GM19438 (cell line): Measurements from ENCODE around the gene ZNF200.
"Not testable (repeated sequence)": the region's sequence is repeated elsewhere in the genome, so short reads cannot be mapped to it uniquely, and the experiment has no call there.

ENCODE experiments used
- ATAC-seq: cut with Tn5 transposase; IDR thresholded peaks from one replicate; pipeline ENCODE4 v1.9.1; 2021; ENCODE audit warnings: low read depth; ENCODE audit not compliant: unreplicated experiment

Gene ZNF200, protein sequence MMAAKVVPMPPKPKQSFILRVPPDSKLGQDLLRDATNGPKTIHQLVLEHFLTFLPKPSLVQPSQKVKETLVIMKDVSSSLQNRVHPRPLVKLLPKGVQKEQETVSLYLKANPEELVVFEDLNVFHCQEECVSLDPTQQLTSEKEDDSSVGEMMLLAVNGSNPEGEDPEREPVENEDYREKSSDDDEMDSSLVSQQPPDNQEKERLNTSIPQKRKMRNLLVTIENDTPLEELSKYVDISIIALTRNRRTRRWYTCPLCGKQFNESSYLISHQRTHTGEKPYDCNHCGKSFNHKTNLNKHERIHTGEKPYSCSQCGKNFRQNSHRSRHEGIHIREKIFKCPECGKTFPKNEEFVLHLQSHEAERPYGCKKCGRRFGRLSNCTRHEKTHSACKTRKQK

DNA sequence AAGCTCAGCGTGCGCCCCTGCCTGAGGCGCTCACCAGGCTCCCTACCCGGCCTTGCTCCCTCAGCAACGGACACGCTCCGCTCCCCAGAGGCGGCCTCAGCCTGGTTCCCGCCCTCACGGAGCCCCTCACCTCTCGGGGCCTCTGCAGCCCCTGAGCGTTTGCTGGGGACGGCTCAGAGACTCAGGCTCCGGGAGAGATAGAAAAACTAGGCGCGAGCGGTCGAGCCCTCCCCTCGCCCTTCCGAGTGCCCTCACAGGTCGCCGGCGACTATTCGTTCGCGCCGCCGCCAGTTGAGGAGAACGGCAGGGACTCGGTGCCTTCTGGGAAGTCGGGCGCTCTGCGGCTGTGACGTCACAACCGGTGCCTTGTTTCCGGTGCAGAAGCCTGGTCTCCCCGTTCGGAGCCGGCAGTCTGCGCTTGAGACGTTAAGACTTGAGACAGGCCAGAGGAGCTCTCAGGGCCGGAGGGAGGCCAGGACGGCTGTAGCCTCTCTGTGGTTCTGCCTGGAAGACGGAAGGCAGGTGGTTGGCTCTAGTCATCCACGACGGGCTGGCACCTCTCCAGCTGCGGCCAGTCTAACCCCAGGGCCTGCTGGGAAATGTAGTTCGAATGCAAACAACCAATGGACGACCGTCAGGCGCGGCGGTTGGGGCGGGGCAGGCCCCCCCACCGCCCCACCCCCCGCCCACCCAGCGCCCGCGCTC lies at the start of gene ZNF200:
TSS of gene ZNF200 (minus strand) at position 302 of the 705 bp plus-strand sequence. CDS start 1,403 bp downstream, outside the sequence.
- ATAC-seq, result peak; percentile 97

DNA sequence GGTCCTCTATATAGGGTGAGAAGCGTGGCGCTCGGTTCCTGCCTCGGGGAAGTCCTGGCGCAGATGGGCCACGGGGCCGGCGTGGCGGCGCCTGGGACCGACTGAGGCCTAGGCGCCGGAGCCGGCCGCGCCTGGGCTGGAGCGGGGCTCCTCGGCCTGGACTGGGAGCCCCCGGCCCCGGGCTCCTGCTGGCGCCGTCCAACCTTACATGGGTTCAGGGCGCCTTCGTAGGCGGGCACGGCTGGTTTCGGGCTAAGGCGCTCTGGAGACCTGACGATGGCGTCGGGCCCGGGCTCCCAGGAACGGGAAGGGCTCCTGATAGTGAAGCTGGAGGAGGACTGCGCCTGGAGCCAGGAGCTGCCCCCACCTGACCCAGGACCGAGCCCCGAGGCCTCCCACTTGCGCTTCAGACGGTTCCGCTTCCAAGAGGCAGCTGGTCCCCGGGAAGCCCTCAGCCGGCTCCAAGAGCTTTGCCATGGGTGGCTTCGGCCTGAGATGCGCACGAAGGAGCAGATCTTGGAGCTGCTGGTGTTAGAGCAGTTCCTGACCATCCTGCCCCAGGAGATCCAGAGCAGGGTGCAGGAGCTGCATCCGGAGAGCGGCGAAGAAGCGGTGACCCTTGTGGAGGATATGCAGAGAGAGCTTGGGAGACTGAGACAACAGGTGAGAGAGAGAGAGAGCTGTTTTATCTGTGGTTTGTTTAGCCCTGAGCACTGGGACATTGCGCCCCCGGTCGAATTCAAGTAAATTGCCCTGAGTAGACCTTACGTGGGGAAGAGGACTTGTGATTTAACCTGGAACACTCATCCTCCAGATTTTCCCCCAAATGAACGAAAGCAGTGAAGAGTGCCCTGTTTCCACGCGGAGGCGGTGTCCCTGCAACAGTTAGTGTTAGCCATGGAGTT lies 48.8 kb upstream of the ZNF200 start:
- ATAC-seq, result no peak

DNA sequence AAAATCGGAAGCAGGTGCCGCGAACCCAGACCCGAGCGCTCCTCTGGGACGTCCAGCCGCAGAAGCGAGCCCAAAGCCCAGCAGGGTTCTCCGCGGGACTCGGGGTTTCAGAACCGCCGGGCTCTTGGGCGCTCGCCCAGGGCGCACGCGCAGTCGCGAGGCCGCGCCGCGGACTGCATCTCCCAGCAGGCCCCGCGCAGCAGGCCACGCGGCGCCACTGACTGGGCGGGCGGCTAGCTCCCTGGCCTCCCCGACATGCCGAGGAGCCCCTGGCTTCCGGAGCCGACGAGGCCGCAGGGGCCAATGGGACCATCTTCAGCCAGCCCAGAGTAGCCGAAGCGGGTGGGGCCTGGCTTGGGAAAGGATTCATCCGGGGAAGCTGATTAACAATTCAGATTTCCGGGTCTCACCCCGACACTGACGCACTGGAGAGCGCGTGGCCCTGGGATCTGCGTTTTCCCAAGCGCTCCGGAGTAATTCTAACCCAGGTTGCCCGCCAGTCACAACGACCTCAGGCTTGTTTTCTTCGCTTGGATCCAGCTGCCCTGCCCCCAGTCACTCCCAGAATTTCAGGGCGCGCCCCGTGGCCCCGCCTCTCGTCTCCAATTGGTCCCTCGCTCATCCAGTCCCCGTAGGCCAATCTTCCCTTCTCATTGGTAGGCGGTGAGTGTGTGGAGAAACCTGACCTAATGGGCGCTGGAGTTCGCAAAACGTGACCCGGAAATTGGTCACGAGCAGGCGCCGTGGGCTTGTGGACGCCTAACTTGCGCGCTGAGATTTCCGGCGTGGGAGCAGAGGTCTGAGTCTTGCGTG lies 48.0 kb upstream of the ZNF200 start, which contains the start of gene ZNF263:
TSS of gene ZNF263 (plus strand) at position 762 of the 813 bp plus-strand sequence. CDS start 328 bp downstream, outside the sequence.
- peak; percentile 76 for ATAC-seq

DNA sequence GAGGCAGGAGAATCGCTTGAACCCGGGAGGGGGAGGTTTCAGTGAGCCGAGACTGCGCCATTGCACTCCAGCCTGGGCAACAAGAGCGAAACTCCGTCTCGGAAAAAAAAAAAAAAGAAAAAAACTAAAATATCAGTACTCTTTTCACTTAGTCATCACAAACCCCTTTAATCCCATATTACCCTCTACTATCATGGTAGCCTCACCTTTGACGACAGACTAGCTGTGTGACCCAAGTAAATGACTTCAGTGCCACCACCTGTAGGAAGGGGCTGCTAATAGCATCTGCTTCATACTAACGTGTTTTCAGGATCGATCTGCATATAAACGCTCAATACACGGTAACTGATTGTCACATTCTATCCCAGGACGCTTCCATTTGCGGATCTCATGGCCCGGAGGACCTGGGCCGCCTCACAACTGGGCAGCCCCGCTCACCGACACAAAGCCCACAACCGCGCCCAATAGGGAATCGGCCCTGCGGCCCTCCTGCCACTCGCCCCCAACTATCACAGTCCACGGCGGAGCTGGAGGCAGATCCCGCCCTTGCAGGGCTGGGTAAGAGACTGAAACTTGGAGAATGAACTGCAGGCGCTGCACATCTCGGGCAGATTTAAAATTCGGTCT lies 47.3 kb upstream of the ZNF200 start:
- peak; percentile 21 for ATAC-seq

DNA sequence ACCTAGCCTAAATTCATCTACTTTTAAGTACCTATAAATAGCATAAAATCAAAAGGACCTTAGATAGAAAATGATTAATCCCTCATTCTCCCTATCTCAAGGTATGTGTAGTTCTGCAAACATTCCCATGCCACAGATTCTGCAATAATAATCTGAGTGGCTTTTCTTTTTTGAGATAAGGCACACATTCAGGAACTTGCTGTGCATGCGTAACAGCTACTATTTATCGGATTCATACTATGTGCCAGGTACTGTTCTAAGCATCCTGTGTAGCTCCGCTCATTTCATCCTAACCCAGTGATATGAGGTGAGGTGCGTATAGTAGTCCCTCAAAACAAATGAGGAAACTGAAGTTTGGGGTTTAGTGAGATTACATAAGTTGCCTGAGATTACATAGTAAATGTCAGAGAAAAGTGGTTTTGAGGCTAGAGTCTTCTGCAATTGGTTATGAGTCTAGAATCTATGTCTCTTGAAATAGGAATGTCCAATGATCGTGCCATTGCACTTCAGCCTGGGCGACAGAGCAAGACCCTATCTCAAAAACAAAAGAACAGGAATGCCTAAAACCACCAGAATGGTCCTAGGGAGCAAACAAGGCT lies 46.4 kb upstream of the ZNF200 start:
- ATAC-seq, result no peak

DNA sequence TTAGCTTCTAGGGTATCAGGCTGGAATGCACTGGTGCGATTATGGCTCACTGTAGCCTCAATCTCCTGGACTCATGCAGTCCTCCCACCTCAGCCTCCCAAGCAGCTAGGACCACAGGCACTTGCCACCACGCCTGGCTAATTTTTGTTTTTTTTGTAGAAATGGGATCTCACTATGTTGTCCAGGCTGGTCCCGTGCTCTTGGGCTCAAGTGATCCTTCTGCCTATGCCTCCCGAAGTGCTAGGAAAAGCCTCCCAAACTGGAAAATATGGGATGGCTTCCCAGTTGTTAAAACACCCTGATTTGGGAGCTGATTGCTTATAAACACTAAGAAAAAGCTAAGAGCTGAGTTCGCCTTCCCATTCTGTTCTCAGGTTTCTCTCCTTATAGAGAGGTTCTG lies 41.7 kb upstream of the ZNF200 start:
- no peak for ATAC-seq

DNA sequence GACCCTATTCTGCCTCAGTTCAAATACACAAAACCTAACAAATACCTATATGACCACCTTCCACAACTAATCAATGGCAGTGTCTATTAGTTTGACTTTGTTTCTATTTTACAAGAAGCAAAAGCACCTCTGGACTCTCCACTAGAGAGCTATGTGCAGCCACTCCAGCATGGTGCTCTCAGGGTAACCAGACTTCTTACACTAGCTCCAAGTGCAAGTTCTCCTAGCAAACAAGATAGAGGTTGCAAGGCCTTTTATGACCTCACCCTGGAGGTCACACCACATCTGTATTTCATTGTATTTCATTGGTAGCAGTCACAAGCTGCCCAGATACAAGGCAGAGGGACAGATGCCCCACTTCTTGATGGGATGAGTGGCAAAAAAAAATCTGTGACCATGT lies 40.0 kb upstream of the ZNF200 start:
- no peak for ATAC-seq

DNA sequence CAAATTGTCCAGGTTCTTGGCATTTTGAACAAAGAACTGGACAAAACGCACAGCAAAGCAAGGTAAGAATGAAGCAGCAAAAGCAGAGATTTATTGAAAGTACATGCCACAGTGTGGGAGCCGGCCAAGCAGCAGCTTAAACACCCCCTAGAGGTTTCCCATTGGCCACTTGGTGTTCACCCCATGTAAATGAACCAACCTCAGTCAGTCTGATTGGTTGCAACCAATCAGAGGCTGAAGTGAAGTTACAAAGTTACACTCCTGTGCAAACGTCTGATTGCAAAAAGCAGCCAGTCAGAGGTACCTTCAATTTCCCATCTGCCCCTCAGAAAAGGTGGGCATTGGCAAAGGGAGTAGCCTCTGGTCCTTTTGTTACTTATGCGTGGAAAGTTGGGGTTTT lies 39.5 kb upstream of the ZNF200 start:
- ATAC-seq, result no peak

DNA sequence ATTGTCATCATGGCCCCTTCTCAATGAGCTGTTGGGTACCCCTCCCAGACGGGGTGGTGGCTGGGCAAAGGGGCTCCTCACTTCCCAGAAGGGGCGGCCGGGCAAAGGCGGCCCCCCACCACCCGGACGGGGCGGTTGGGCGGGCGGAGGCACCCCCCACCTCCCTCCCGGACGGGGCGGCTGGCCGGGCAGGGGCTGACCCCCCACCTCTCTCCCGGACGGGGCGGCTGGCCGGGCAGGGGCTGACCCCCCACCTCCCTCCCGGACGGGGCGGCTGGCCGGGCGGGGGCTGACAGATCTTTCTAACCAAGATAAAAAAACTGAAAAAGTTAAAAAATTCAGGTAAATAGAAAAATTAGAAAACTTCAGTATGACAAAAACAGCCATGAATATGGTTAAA lies 36.3 kb upstream of the ZNF200 start:
- not testable (repeated sequence) for ATAC-seq

DNA sequence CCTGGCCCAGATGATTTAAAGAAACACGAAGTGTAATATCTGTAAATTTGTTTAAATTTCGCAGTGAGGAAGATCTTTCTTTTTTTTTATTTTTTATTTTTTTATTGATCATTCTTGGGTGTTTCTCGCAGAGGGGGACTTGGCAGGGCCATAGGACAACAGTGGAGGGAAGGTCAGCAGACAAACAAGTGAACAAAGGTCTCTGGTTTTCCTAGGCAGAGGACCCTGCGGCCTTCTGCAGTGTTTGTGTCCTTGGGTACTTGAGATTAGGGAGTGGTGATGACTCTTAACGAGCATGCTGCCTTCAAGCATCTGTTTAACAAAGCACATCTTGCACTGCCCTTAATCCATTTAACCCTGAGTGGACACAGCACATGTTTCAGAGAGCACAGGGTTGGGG lies 35.8 kb upstream of the ZNF200 start:
- not testable (repeated sequence) for ATAC-seq

DNA sequence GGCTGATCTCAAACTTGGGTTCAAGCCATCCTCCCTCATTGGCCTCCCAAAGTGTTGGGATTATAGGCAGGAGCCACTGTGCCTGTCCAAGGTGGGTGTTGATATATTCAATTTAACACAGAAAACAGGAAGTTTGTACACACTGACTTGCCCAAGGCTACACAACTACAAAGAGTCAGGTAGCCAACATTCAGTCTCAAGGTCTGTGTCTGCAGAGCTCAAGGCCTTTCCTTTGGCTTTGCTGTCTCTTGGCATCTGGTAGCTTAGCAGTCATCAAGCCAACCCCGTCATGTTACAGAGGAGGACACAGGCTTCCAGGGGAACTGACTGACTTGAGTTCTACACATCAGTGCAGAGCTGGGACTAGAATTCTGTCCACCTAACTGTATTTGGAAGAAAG lies 33.3 kb upstream of the ZNF200 start:
- no peak for ATAC-seq

DNA sequence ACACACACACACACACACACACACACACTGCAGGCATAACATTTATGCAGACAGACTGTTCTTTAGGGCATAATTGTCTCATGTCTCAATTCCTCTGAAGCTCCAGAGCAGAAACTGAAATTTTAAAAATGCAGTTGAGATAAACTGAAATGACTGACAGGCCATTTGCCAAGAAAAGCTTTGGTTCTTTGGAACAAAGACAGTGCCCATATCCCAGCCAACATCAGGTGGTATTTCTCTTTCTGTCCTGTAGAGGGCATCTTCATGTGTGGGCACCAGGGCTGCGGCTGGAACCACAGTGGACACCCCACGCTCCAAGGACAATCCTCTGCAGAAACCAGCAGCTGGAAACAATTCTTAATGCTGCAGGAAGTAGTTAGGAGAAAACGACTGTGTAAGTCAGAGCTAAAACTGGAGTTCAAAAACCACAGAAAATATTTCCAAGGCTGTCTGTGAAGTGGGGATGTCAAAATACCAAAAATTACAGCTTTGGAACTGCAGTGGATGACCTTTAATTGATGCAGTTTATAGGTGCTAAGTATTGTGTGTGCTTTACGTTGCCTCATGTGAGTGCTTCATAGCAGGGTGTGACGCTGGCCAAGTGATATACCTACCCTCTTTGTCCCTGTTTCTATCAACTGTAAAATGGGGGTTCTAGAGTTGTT lies 32.0 kb upstream of the ZNF200 start:
- ATAC-seq, result no peak

DNA sequence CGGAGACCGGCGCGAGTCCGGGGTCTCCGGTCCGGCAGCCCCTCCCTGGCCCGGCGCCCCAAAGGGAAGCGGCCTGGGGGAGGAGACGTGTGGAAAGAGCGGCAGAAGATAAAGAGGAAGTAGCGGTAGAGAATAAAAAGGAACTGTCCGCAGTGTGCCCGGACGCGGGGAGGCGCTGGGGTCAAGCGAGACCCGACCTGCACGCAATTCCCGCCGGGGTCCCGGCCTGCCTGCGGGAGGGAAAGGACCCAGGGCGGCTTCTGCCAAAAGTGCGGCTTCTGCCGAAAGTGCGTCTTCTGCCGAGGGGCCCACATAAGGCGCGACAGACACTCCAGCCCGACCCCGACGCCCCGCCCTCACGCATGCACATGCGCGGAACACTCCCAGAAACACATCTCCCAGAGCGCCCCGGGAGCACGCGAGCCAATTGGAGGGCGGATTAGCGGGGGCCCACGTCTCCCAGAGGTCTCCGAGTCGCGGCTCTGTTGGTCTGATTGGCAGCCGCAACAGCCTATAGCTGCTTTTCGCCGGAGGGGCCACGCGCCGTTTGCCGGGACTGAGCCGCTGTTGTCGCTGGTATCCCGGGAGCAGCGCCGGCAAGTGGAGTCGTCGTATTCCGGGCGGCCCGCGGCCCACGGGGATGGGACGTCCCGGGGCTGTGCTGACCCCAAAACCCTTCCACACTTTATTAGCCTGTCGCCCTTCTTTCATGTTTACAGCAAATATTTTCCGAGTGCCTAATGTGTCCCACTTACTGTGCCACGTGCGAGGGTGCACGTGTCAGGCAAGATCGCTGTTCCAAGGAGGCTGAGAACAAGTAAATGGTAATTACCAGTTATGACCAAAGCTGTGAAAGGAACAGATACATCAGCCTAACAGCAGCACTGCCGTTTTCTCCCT lies 29.4 kb upstream of the ZNF200 start:
- peak; percentile 85 for ATAC-seq

DNA sequence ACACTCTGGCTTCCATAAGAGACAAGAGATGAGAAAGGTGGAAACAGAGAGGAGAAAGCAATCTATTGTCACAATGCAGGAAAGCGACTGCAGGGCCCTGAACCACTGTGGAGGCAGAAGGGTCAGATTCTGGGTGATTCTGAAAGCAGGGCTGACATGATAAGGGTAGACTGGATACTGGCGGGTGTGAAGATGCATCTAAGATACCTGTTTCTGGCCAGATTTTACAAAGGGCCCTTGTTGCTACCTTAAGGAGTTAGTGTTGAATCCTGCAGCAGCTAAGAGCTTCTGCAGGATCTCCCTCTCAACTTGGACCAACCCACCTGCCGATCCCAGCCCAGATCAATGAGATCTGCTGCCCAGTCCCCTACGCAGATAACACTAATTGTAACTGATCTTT lies 27.6 kb upstream of the ZNF200 start:
- ATAC-seq, result no peak

DNA sequence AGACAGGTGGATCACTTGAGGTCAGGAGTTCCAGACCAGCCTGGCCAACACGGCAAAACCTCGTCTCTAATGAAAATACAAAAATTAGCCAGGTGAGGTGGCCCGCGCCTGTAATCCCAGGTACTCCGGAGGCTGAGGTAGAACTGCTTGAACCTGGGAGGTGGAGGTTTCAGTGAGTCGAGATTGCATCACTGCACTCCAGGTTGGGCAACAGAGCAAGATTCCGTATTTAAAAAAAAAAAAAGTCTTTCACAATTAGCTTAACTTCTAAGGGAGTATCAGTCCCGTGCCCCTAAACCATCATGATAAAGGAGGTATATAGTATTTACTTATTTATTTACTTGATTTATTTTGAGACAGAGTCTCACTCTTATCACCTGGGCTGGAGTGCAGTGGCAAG lies 24.9 kb upstream of the ZNF200 start:
- ATAC-seq, result no peak

DNA sequence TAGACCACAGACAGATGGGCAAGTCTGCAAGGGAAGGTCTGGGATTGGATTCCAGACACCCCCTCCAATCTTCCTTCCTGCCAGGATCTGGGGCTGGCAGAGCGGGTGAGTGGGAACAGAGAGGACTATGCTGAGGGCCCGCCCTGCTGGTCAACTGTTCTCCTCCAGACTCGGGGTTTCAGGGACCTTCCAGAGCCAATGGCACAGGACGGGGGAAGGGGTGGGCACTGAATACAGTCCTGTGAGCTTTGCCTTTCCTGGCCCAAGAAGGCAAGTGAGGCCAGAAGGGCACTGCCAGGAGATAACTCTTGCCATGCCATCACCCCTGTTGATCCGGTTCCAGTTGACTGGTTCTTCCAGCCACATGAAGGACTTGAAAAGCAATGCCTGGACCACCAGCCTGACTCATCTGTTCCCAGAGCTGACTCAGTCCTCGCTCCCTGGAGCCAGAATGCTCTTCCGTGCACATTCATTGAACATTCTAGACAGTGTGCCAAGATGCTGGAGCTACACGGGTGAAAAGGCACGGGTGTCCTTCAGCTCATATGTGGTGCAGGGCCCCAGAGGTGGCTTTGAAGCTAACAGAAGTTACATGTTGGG lies 22.0 kb upstream of the ZNF200 start:
- no peak for ATAC-seq

DNA sequence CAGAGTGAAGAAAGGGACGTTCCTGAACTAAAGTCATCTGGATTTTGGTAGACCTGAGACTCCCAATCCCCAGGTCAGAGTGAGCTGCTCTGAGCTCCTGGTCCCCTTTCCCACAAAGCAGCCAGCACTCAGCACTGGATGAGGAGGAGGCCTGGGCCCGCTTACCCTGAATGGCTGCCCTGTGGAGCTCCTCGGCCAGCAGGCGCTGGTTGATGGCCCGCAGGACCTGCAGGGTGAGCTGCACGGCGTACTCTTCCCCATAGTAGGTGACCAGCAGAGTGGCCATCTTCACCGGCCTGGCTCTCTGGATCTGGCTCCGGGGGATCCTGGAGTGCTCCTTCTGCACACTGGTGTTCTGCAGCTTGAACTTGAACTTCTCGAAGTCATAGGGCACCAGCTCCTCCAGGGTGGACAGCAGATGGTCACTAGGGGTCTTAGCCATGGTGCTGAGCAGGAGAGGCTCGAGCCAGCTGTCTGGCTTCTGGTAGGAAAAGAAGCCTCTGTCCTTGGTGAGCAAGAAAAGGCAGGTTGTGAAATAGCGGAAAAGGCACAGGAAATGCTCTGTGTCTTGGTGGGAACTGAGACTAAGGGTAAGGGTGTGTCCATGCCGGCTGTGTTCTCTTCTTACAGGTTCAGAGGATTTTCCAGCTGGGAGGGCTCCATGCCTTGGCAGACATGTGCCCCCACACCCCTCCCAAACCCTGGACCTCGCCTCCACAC lies 21.3 kb upstream of the ZNF200 start, which contains the start of gene MEFV:
TSS of gene MEFV (minus strand) at position 488 of the 720 bp plus-strand sequence. CDS start at position 442, 46 bp downstream.
- no peak for ATAC-seq
